Limb (tissue), 2 donors: ENCODE results near the gene GATD1.
A peak's percentile ranks its signal among the peaks of the same experiment; 100 is the strongest.

Experiments used
- DNase-seq, 2 donors: peaks; one replicate each; pipeline ENCODE4 v3.0.0-alpha.2; 2016; ENCODE audit errors: extremely low spot score in 2 of 2

GATD1 gene

DNA sequence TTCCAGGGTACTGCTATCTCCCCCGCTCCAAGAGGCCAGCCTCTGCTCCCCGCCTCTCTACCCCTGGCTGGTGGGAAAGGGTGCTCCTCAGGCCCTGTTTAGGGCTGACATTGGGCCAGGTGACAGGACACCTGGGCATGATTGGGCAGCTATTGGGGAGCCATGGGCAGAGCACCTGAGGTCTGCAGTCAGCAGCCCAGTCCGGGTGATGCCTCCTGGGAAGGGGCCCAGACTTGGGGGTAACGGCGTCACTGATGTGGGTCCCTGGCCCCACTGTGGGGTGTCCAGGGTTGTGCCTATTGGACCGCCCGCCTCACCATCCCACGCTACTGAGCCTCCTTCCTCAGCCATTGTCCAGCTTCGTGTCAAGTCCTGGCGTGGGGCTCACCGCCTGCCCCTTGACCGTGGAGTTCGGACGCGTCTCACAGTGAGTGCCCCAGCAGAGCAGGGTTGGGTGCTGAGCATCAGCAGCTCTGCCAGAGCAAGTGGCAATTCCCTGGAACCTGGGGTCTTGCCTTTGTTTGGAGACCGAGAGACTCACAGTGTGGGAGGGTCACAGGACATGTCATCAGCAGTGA, 2.8 kb upstream of the GATD1 start:
- no peak for DNase-seq

DNA sequence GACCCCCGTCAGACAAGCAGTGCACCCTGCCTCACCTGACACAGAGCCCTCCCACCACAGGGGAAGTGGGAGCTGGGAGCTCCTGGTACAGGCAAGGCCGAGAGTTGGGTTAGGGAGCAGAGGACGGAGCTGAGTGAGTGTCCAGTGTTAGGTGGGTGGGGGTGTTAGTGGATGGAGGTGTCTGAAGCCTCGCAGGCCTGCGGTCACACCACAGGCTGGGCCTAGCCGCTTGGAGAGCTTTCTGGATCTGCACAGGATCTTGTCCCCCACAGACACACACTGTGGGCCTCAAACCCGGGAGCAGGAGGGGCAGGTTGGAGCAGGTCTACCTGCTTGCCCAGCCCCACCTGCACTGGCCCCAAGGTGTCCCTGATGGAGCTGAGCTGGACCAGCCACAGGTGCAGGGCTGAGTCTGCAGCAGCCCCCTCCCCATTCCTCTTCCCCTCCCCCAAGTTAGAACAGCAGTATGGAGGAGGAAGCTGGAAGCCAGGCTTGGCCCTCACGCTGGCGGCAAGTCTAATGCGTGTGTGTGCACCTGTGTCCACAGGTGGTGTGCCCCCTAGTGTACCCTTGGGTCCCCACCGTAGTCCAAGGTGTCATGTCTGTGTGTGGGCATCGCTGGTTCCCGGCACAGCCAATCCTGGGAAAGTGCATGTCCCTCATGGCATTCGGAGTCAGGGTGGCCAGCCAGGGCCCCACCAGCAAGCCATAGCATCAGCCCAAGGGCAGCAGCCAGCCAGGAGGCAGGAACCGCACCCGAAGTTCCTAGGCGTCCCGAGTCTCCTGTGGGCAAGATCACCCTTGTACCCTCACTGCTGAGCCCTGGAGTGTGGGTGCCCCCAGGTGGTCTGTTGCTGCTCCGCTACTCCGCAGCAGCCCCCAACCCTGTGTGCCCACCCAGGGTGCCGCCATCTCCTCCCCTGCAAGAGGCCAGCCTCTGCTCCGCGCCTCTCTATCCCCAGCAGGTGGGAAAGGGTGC, 2.0 kb upstream of the GATD1 start:
- DNase-seq: no peak

DNA sequence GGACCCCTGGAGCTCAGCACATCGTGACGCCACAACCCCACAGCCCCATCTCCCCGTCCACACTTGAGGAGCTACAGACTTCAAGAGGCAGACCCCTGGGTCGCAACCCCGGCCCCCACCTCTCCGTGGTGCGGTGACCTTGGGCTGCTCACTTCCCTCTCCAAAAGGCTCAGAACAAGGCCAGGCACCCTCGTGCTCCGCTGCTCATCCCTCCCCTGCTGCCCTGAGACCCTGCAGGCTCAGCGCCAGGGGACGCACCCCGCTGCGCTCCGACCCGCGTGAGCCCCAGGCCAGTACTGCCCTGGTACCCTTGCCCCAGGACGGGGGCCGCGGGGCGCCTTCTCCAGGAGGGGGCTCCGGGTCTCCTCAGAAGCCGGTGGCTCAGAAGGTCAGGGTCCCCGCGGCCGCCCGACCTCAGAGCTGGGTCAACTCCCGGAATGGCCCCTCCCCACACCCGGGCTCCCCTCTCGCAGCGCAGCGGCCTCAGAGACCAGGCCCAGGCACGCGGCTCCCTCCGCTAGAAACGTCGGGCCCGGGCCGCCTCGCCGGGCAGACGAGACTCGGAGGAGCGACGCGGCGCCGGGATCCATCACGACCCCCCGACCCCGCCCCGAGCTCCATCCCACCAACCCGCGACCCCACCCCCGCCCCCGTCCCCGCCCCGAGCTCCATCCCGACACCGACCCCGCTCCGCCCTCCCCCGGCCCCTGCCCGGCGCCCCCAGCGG, 563 bp downstream of the GATD1 start:
- no peak for DNase-seq

DNA sequence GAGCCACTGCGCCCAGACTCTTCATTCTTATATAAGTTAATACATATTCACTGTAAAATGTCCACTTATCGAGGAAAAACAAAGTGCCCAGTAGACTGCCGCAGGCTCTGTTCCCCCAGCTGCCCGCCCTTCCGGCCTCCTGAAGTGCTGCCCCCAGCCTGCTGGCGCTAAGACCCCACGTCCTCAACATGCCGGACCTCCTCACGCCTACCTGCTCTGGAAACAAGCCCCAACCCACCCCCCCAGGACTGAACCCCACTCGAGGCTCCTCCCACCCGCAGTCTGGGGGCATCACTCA, 1.1 kb downstream of the GATD1 start:
- no peak for DNase-seq

DNA sequence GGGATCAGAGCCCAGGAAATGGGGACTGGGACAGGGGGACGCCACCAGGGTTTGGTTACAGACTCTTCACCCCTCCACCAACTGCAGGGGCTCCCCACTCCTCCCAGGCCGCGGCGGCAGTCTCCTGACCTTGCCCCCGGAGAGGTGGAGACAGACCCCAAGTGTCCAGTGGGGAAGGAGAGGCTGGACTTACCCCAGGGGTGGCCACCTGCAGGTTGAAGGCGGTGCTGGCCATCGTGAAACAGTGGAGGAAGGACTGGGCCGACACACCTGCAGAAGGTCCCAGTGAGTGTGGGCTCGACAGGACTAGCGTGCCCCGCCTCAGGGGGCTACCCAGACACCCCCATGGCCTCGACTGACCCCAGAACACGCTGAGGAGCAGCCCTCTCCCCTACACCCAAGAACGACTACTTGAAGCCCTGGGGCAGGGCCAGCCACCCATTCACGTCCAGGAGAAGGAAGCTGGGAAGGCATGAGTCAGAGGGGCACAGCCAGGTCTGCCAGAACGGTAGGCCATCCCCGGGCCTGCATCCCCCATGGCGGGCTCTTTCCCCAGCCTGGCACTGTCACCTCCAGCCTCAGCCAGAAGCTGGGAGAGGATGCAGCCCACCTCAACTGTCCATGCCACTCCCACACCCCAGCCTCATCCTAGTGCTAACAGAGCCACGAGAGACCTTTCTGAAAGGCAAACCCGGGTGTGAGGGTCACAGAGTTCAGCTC, 2.3 kb downstream of the GATD1 start:
- DNase-seq: no peak

DNA sequence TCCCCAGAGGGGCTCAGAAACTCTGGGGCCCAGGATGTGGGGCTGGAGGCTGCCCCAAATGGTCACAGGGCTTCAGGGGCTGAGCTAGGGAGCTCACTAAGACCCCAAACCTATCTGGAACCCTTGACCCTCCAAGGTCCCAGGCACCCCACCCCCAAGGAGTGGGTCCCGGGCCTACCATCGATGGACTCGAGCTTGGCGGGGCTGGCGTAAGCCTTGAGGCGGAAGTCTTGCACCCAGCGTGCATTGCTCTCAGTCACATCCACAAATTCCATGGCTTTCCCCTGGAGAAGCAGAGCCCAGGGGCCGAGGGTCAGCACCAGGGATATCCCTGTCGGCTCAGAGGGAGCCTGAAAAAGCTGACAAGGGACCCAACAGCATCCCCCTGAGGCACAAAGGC, 3.5 kb downstream of the GATD1 start:
- no peak for DNase-seq

DNA sequence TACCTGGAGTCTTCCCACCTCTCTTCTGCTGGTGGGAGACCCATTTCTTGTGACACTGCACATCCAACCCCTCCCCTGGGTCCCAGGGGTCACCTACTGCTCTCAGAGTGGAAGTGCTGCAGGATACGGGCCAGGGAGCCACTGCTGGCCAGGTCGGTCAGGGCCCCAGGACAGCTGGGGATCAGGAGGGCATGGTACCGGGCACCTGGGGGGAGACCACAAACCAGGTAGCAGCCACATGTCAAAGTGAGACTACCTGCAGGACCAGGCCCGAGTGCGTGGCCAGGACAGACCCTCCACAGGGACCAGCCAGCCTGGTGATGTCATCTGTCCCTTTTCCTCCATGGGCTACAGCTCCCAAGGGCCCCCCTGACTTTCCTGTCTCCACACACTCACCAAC, 3.9 kb downstream of the GATD1 start:
- DNase-seq: no peak

DNA sequence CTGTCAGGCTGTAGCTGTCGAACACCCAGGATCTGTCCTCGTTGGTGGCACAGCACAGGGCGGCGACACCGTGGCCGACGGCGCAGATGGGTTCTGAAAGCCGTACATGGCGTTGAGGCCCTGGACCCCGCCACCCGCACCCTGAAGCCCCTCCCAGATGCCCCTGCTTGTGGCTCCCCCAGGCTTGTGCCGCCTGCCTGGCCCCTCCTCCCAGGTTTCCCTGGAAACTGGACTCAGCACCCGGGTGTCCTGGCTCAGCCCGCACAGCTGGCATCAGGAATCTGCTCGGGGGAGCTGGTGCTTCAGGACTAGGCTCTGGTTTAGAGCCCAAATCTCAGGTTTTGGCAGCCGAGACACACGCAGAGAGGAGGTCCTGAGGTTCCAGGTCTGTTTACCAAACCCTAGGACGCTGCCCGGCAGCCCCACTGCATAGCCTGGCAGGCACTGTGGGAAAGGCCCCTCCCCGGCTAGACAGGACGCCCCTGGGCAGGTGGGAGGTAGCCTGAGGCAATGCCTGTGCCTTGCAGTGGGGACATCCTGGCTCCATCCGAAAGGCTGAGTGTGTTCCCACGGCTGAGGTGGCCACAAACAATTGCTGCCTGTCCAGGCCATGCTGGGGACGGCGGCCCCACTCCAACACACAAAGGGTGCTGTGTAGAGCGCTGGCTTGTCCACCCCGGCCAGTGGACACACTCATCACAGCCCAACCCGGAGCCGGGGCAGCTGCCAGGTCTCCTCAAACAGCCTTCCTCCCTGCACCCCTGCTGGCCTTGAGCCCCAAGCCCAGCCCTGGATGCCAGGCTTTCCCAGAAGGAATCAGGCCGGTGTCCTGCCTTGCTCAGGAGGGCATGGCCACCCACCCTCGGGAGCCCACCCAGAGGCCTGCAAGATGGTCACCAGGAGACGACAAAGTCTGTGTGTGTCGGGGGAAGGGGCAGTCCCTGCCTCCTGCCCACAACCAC, 4.6 kb downstream of the GATD1 start:
- DNase-seq: no peak

DNA sequence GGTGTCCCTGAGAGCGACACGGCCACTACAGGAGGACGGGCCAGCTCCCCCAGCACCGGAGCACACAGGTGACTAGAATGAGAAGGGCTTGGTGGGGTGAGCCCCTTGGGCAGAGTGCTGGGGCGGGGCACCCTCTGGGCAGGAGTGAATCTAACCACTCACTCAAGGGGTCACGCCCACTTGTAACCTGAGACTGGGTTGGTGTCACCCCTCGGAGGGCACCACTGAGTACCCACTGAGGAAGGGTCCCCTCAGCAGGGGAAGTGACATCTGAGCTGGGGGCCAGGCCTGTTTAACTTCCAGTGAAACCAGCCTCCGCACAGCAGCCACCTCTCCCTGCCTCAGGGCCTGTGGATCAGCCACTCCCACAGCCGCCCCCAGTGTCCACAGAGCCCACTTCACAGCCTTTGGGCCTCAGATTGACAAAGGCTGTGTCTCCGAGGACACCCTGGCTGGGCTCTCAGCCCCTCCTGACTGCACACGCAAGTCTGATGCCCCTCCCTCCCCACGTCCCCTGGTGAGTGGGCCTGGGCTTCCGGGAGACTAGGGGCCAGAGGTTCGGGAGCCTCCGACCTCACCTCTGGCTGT, 5.6 kb downstream of the GATD1 start:
- no peak for DNase-seq

DNA sequence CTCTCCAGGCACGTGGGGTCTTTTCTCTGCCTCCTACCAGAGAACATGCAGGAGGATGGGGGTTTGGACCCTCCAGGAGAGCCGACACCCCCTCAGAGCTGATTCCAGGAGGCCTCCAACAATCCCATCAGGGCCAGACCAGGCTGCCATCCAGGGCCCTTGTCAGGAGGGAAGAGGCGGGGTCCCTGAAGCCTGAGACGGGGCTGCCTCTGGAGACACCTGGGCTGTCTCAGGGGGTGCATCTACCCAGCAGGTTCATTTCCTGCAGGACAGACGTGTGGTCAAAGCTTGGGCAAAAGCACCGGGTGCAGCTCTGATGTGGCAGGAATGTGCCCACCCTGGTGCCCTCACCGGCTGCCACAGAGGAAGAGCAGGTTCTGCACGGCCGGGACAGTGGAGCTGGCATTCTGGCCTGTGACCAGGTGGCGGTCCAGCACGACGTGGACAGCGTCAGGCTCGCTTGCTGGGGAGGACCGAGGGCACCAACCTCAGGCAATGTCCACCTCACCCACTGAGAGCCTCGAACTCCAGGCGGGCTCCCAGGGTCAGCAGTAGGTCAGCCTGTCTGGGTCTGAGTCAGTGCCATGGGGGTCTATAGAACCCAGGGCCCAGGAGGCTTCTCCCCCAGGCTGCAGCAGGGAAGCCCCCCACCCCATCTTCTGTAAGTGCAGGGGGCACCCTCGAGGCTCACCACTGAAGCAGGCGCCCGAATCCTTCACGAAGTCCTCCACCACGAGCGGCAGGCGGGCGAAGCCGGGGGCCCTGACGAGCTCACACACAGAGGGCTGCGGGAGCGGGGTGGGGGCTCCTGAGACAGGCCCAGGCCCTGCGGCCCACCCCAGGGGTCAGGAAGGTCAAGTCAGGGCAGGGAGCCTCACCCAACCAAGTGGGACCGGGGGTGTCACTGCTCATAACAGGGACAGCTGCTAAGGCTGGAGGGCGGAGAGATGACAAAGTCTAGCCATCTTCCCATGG, 6.4 kb downstream of the GATD1 start:
- no peak for DNase-seq

DNA sequence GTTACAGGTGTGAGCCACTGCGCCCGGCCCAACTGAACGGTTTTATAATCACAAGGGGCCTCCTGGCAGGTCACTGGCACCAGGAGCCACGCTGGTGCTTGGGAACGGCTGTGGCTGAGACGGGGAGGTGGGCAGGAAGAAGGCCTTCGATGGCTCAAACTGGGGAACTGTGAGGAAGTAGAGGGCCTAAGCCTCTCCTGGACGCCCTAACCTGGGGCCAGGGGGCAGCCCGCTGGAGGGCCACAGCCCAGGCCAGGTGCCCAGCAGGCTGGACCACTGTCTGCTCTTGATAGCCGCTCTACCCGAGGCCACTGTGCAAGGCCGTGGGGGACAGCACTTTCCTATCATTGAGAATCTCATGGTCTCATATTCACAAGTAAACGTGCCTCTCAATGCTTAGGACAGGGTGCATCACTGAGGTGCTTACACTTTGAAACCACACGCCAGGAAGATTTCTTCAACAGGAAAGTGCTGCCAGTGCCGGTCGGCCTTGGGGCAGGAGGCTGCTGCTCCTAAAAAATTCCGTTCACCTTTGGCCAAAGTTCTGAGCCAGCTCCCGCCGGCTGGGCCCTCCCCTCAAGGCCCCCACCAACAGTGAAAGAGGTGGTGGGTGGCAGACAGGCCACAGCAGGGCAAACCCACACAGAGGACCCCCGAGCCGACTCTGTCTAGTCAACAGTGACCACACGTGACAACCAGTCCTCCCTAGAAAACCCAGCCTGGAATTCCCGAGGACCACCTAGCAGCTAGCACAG, 7.2 kb downstream of the GATD1 start:
- DNase-seq: no peak

DNA sequence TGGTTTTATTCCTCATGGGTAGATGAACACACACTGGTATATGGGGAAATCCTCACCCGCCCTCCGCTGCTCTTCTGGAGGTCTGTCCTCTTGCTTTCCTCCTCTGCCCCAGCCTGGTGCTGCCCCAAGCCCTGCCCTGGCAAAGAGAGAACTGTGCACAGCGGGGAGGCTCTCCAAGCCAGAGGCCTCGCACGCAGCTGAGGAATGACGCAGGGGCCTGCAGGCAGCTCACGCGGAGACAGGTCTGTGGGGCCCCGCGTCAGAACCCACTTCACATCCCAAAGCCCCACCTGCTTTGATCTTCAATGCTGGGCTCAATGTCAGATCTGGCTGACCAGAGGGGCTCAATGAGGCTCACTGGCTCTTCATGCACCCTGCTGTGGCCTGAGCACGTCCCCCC, 10.0 kb downstream of the GATD1 start:
- DNase-seq: no peak

DNA sequence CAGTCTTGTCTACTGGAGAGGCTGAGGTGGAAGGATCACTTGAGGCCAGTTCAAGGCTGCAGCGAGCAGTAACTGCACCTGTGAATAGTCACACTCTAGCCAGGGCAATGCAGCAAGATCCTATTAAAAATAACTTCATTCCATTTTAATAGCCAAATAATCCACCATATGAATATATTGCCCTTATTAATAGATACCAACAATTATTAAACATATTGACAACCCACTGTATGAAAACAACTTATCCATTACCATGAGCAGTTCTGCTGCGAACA, 10.4 kb downstream of the GATD1 start:
- DNase-seq: no peak

DNA sequence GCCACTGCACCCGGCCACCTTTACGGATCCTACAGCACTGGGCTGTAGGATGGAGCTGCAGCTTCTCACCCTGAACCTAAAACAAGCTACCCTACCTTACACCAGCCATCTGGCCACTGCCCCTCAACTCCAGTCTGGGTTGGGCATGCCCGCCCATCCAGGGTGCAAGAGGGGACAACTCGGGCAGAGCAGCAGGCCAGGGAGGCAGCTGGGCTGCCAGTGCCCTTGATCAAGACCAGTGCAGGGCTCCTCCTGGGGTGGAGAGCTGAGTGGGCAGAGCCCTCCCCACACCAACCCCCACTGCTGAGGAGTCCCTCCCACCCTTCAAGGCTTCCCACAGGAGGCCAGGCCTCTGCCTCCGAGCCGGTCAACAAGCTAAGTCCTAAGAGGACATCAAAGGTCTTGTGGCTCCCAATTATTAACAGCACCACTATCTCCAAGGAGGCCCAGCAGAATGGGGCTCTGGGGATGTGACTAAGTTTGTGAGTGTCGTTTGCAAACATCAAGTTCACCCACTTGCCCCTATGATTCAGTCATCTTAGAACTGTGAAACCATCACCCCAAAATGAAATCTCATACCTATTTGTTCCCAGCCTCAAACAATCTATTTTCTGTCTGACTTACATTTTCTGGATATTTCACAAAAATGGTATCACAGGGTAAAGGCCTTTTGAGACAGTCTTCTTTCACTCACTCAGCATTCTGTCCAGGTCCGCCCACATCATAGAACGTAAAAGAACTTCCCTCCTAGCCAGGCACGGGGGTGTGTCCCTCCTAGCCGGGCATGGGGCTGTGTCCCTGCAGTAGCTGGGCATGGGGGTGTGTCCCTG, 11.0 kb downstream of the GATD1 start:
- DNase-seq: no peak

DNA sequence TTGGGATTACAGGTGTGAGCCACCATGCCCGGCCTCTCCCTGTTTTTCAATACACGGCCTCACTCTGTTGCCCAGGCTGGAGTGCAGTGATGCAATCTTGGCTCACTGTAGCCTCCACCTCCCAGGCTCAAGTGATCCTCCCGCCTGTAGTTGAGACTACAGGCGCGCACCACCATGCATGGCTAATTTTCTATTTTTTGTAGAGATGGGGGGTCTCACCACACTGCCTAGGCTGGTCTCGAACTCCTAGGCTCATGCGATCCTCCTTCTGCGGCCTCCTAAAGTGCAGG, 11.5 kb downstream of the GATD1 start:
- DNase-seq: no peak

DNA sequence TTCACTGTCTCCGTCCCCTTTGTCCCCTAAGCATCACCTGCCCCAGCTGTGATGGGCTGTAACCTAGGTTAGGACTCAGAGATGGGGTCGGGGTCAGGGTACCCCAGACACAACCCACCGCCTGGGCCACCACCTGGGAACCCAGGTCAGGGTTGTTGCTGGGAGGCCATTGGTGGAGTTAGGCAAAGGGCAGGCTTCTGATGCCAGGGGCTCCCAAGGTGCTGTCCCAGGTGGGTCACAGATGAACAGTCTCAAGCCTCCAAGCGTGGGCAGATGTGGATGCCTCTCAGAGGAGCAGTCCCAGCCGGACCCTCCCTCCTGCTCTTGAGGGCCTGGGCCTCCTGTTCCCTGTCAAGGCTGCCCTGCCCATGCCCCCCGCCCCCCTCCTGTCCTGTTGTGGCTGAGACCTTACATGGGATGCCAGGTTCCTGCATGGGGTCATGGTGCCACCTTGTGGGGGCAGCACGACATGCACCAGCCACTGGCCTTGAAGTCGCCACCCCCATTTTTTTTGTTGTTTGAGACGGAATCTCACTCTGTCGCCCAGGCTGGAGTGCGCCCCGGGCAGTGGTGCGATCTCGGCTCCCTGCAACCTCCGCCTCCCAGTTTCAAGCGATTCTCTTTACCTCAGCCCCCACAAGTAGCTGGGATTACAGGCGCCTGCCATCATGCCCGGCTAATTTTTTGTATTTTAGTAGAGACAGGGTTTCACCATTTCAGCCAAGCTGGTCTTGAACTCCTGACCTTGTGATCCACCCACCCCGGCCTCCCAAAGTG, 12.1 kb downstream of the GATD1 start:
- peak in 1 of 2 donors; percentile 67 for DNase-seq

DNA sequence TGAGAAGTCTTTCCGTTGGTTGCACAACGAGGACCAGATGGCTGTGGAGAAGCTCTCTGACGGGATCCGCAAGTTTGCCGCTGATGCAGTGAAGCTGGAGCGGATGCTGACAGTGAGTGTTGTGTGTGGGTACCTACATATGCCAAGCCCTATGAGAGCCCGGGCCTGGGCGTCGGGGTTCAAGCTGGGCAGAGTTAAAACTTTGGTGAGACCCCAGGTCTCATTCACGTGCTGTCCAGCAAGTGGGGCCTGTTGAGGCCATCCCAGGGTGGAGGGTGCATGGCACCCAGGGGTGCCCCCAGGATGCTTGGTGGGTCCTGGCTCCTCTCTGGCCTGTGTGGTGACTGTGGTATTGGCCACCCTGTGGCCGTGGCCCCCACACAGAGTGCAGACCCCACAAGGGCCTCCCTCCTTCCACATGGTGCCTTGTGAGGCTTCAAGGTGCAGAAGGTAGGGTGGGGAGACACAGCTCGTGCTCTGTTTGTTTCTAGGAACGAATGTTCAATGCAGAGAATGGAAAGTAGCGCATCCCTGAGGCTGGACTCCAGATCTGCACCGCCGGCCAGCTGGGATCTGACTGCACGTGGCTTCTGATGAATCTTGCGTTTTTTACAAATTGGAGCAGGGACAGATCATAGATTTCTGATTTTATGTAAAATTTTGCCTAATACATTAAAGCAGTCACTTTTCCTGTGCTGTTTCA, 12.8 kb downstream of the GATD1 start:
- DNase-seq: no peak
